Lower leg skin (tissue), 4 donors: ENCODE results near the gene THSD4. TPM values are rescaled to one million over a fixed set of nuclear protein-coding genes. Genes with fewer than 3 reads are reported as not detected.
A peak's percentile ranks its signal among the peaks of the same experiment; 100 is the strongest.

Experiments used
- DNase-seq, 2 donors: peaks; one replicate each; pipeline ENCODE4 v3.0.0-alpha.2; 2019; ENCODE audit warnings: low spot score in 2 of 2
- H3K4me3 ChIP-seq: fragments of 200-600 bp; sonication (generic); 2 replicates; pipeline ENCODE4 v1.5.1; 2017; ENCODE audit warnings: mild to moderate bottlenecking, low read depth; ENCODE audit not compliant: poor library complexity, severe bottlenecking
- POLR2A ChIP-seq, 2 donors: fragments of 450-650 bp; IDR thresholded peaks; one replicate each; pipeline ENCODE4 v1.6.1; 2016 to 2017; ENCODE audit warnings: antibody characterized with exemption in 2 of 2, mild to moderate bottlenecking in 1 of 2, moderate library complexity in 1 of 2
- WGBS, 2 donors: methylation state at CpG; one replicate each; pipeline ENCODE4 v1.1.5; 2018; 5-methylcytosine and 5-hydroxymethylcytosine counted together
- intact Hi-C: fragments of 100-400 bp; cut with DNase I; formaldehyde crosslinking; loops from one replicate; pipeline ENCODE4 v1.15.0; 2023; ENCODE audit warnings: low total_unique reads
- total RNA-seq, 4 donors: library from RNA; depleted of rRNA; stranded (reverse); fragments of >200 nt; gene quantifications; one replicate each; pipeline ENCODE4 v1.1.0, GENCODE V29; 2016
- TF ChIP-seq, protein P1 (sequence below), 3 donors: fragments of 450-650 bp; IDR thresholded peaks; one replicate each; pipeline ENCODE4 v1.5.1; 2016; ENCODE audit warnings: antibody characterized with exemption in 3 of 3, mild to moderate bottlenecking in 3 of 3, moderate library complexity in 2 of 3

THSD4 gene
- total RNA-seq, 4 donors from 2014 or later, result 9.3 to 39.2 (median 32.8) TPM

DNA sequence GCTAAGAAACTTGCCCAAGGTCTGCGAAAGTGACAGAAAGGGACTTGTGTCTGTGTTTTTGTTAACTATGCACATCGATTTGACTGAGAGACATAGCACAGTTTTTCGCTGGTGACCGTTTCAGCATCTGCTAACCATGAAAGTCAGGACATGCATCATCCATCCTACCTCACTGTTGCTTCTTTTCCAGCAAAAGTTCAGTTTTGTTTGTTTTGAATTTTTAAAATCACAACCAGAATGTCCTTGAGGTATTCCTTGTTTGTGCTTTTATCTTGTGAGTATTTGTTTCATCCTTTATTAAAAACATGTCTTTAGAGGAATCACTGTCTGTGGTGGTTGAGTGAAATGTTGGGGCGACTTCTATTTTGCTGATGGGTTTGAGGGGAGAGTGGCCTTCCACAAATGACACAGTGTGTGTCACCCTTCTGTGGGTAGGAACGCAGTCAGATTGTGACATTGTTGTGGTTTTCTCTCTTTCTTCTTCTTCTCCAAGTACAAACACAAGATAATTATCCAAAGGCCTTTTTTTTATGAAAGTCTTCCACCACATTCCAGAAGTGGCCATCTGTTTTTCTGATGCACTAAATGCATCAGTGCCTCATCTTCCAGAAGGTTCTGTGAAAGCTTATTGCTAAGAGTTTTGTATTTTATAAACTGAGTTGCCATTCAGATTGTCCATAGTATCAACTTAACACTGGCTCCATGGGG lies 480.7 kb downstream of the THSD4 start:
- intact Hi-C loops, result no loop called here
- 81 to 88% methylated on average over 6 of the region's 6 CpGs for WGBS, 2 donors
- no peak overlapping the region for H3K4me3 ChIP-seq
- TF ChIP-seq, protein P1, sequence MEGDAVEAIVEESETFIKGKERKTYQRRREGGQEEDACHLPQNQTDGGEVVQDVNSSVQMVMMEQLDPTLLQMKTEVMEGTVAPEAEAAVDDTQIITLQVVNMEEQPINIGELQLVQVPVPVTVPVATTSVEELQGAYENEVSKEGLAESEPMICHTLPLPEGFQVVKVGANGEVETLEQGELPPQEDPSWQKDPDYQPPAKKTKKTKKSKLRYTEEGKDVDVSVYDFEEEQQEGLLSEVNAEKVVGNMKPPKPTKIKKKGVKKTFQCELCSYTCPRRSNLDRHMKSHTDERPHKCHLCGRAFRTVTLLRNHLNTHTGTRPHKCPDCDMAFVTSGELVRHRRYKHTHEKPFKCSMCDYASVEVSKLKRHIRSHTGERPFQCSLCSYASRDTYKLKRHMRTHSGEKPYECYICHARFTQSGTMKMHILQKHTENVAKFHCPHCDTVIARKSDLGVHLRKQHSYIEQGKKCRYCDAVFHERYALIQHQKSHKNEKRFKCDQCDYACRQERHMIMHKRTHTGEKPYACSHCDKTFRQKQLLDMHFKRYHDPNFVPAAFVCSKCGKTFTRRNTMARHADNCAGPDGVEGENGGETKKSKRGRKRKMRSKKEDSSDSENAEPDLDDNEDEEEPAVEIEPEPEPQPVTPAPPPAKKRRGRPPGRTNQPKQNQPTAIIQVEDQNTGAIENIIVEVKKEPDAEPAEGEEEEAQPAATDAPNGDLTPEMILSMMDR (IDR thresholded peaks at IDR 0.05), result no peak
- no peak for TF ChIP-seq POLR2A (IDR thresholded peaks at IDR 0.05)
- DNase-seq, result no peak

DNA sequence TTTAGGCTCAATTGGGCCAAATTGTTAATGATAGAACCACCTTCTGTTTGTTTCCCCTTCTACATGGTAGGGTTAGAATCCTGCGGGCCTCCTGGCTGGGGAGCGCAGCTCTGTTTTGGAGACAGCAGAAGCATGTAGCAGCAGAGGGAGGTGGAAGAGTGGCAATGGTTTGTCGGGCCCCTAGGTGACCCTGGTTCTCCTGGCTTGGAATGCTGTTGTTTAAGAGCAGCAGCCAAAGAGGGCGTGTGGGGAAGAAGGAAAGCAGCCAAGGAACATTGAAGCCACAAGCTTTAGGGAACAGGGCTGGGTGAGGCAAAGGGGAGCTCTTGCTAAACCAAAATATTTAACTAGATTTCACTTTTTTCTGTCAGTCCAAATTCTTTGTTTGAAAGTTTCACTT lies 481.4 kb downstream of the THSD4 start:
- peak in 1 of 2 donors; percentile 66 for DNase-seq
- intact Hi-C loops, result no loop called here
- no peak overlapping the region for H3K4me3 ChIP-seq
- TF ChIP-seq, protein P1 (IDR thresholded peaks at IDR 0.05), result no peak
- no peak for TF ChIP-seq POLR2A (IDR thresholded peaks at IDR 0.05)
- WGBS, 2 donors, result 17 to 19% methylated on average over 4 of the region's 4 CpGs

DNA sequence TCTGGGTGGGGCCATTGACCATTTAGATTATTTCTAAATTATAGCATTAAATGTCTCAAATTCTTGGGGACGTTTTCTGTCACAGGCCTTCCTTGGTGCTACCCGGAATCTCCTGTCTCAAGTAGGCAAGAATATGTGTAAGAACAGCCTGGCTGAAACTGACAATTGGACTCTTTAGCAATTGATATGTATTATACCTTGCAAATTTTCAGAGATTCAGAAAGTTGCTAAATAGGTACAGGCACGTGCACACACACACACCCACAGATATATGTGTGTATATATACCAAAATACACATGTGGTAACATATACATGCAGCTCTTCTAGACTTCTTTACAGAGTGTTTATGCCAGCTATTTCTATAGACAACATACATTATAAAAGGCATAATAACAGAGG lies 481.9 kb downstream of the THSD4 start:
- no peak for DNase-seq
- TF ChIP-seq, protein P1 (IDR thresholded peaks at IDR 0.05), result no peak
- no peak for TF ChIP-seq POLR2A (IDR thresholded peaks at IDR 0.05)
- intact Hi-C loops, result no loop called here
- 45 to 46% methylated on average over 3 of the region's 3 CpGs for WGBS, 2 donors
- no peak overlapping the region for H3K4me3 ChIP-seq

DNA sequence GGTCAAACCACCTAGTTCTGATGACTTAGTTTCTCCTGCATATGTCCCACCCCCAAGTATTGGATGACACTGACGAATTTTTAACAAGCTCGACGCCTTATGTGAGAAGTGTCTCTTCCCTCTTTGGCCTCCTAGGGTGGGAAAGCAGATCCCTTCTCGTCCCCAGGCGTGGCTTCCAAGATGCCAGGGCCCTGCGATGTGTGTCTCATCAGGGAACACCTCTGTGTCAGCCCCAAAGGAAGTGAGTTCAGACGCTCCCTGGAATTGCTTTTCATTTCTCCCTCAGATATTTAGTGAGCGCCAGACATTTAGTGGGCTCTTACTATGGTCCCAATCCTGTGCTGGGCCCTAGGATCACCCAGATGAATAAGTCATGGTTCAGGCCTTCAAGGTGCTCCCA lies 482.4 kb downstream of the THSD4 start:
- WGBS, 2 donors, result 77 to 85% methylated on average over 8 of the region's 8 CpGs
- DNase-seq, result no peak
- intact Hi-C loops, result no loop called here
- TF ChIP-seq POLR2A (IDR thresholded peaks at IDR 0.05), result no peak
- TF ChIP-seq, protein P1 (IDR thresholded peaks at IDR 0.05), result no peak
- H3K4me3 ChIP-seq, result no peak overlapping the region

DNA sequence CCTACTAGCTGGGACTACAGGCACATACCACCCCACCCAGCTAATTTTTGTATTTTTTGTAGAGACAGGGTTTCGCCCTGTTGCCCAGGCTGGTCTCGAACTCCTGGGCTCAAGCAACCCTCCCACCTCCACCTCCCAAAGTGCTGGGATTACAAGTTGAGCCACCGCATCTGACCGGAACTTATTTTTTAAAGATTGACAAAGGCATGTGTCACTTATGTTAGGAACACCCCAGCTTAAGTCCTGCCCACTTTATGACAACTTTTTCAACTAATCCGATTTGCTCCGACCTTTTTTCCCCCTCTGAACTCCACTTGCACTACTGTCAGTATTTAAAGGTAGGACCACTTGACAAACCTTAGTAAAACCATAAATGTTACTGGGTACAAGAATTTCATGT lies 483.5 kb downstream of the THSD4 start:
- TF ChIP-seq, protein P1 (IDR thresholded peaks at IDR 0.05), result no peak
- TF ChIP-seq POLR2A (IDR thresholded peaks at IDR 0.05), result no peak
- DNase-seq, result no peak
- no peak overlapping the region for H3K4me3 ChIP-seq
- intact Hi-C loops, result no loop called here
- 94 to 97% methylated on average over 6 of the region's 6 CpGs for WGBS, 2 donors
